ENCODE measurements around the gene SGMS1.

The SGMS1 gene

GRCh38 chr10:50592961-50593418 lies 30.8 kb downstream of the SGMS1 start:
- no peak for TF ChIP-seq CTCF (IDR thresholded peaks at IDR 0.05; ENCODE audit: insufficient read depth, low read depth, low read length, missing control alignments)
- DNase-seq (ENCODE audit: low read depth): no peak

GRCh38 chr10:50590935-50591334 lies 32.8 kb downstream of the SGMS1 start:
- no peak for DNase-seq (ENCODE audit: low read depth)
- no peak overlapping the region for H3K4me3 ChIP-seq (ENCODE audit: low read depth, low read length)
- no peak for TF ChIP-seq CTCF (IDR thresholded peaks at IDR 0.05; ENCODE audit: insufficient read depth, low read depth, low read length, missing control alignments)

More at GRCh38 chr10:50592961-50593418, 30.8 kb downstream of the SGMS1 start:
- no peak overlapping the region for H3K4me3 ChIP-seq (ENCODE audit: low read depth, low read length)

- TF ChIP-seq CTCF (IDR thresholded peaks at IDR 0.05; ENCODE audit: insufficient read depth, low read depth, low read length, missing control alignments): no peak
- no peak for DNase-seq (ENCODE audit: low read depth)
- H3K4me3 ChIP-seq (ENCODE audit: low read depth, low read length): no peak overlapping the region
Observed at GRCh38 chr10:50586740-50587088, 37.0 kb downstream of the SGMS1 start.

- TF ChIP-seq CTCF (IDR thresholded peaks at IDR 0.05; ENCODE audit: insufficient read depth, low read depth, low read length, missing control alignments): no peak
- DNase-seq (ENCODE audit: low read depth): no peak
- H3K4me3 ChIP-seq (ENCODE audit: low read depth, low read length): no peak overlapping the region
Observed at GRCh38 chr10:50585921-50586739, 37.6 kb downstream of the SGMS1 start.

- H3K4me3 ChIP-seq (ENCODE audit: low read depth, low read length): no peak overlapping the region
- DNase-seq (ENCODE audit: low read depth): peak; percentile 10
- TF ChIP-seq CTCF (IDR thresholded peaks at IDR 0.05; ENCODE audit: insufficient read depth, low read depth, low read length, missing control alignments): no peak
Observed at GRCh38 chr10:50582766-50583762, 40.7 kb downstream of the SGMS1 start.

- TF ChIP-seq CTCF (IDR thresholded peaks at IDR 0.05; ENCODE audit: insufficient read depth, low read depth, low read length, missing control alignments): no peak
- DNase-seq (ENCODE audit: low read depth): no peak
- H3K4me3 ChIP-seq (ENCODE audit: low read depth, low read length): no peak overlapping the region
Observed at GRCh38 chr10:50582046-50582445, 41.7 kb downstream of the SGMS1 start.
